MM.1S (cell line): Measurements from ENCODE around the gene C1orf50.
"Not testable (repeated sequence)": the region's sequence is repeated elsewhere in the genome, so short reads cannot be mapped to it uniquely, and the experiment has no call there.

Experiments
- DNase-seq: peaks from one replicate; pipeline ENCODE4 v3.0.0-alpha.2; 2015
- H2AFZ ChIP-seq: fragments of 300-600 bp; sonication (generic); 2 replicates; pipeline ENCODE4 v1.6.0; 2016; ENCODE audit warnings: antibody characterized with exemption, low read length
- H3F3A ChIP-seq: fragments of 300-600 bp; sonication (generic); 2 replicates; pipeline ENCODE4 v1.6.1; 2016; ENCODE audit warnings: mild to moderate bottlenecking, antibody characterized with exemption, low read length, moderate library complexity, mixed read lengths; ENCODE audit not compliant: insufficient read depth
- H3K27ac ChIP-seq: fragments of 300-600 bp; sonication (generic); 2 replicates; pipeline ENCODE4 v1.5.1; 2016; ENCODE audit warnings: mild to moderate bottlenecking, low read length
- H3K27me3 ChIP-seq: fragments of 300-600 bp; sonication (generic); replicated peaks from 2 replicates; pipeline ENCODE4 v1.6.0; 2016; ENCODE audit warnings: low read length; ENCODE audit not compliant: insufficient read depth
- H3K36me3 ChIP-seq: fragments of 300-600 bp; sonication (generic); replicated peaks from 2 replicates; pipeline ENCODE4 v1.6.1; 2016; ENCODE audit warnings: mild to moderate bottlenecking, low read length, mixed read lengths; ENCODE audit not compliant: insufficient read depth
- H3K4me1 ChIP-seq: fragments of 300-600 bp; sonication (generic); 2 replicates; pipeline ENCODE4 v1.6.1; 2016; ENCODE audit warnings: low read length, mixed read lengths
- H3K4me2 ChIP-seq: fragments of 300-600 bp; sonication (generic); 2 replicates; pipeline ENCODE4 v1.6.0; 2016; ENCODE audit warnings: low read depth, low read length
- H3K4me3 ChIP-seq: fragments of 300-600 bp; sonication (generic); 2 replicates; pipeline ENCODE4 v1.5.1; 2016; ENCODE audit warnings: low read length, mixed read lengths
- H3K79me2 ChIP-seq: fragments of 300-600 bp; sonication (generic); 2 replicates; pipeline ENCODE4 v1.6.1; 2016; ENCODE audit warnings: mixed run types, low read length, mixed read lengths
- H3K9ac ChIP-seq: fragments of 300-600 bp; sonication (generic); 2 replicates; pipeline ENCODE4 v1.6.1; 2016; ENCODE audit warnings: low read length, mixed read lengths
- H3K9me2 ChIP-seq: fragments of 300-600 bp; sonication (generic); replicated peaks from 2 replicates; pipeline ENCODE4 v1.6.1; 2016; ENCODE audit warnings: mild to moderate bottlenecking, low read length, mixed read lengths; ENCODE audit not compliant: insufficient read depth
- H3K9me3 ChIP-seq: fragments of 300-600 bp; sonication (generic); replicated peaks from 2 replicates; pipeline ENCODE4 v1.6.1; 2016; ENCODE audit warnings: mild to moderate bottlenecking, low read length, mixed read lengths; ENCODE audit not compliant: insufficient read depth
- H4K20me1 ChIP-seq: fragments of 300-600 bp; sonication (generic); 2 replicates; pipeline ENCODE4 v1.6.1; 2016; ENCODE audit warnings: mild to moderate bottlenecking, low read length, moderate library complexity, mixed read lengths; ENCODE audit not compliant: insufficient read depth
- CTCF ChIP-seq: fragments of 300-600 bp; sonication (generic); IDR thresholded peaks from 2 replicates; pipeline ENCODE4 v1.5.1; 2016; ENCODE audit warnings: antibody characterized with exemption, low read length, mixed read lengths
- EZH2 ChIP-seq: fragments of 300-600 bp; sonication (generic); optimal IDR thresholded peaks from 2 replicates; pipeline ENCODE3; 2017; ENCODE audit warnings: low read depth, mild to moderate bottlenecking, antibody characterized with exemption, low read length, mixed read lengths
- EZH2phosphoT487 ChIP-seq: fragments of 300-600 bp; sonication (generic); IDR thresholded peaks from 2 replicates; pipeline ENCODE4 v1.6.1; 2018; ENCODE audit warnings: antibody characterized with exemption, low read length

The C1orf50 gene

GRCh38 chr1:42723511-42723910 lies 43.5 kb upstream of the C1orf50 start:
- H3K9me2 ChIP-seq = no peaks in the 10 kb centered on the region
- H3K9me3 ChIP-seq = no peaks in the 10 kb centered on the region
- H4K20me1 ChIP-seq = no peaks in the 10 kb centered on the region
- H3K4me3 ChIP-seq = no peak overlapping the region
- H3K4me2 ChIP-seq = no peak overlapping the region
- no peaks in the 10 kb centered on the region for H3K36me3 ChIP-seq
- H3K27me3 ChIP-seq = no peaks in the 10 kb centered on the region
- H3K9ac ChIP-seq = no peak overlapping the region
- peaks cover 3% of the 10 kb centered on the region; the same call in 1 of the 2 replicates for H3F3A ChIP-seq
- no peaks in the 10 kb centered on the region for H3K79me2 ChIP-seq
- DNase-seq = no peak
- no peaks in the 10 kb centered on the region for H3K4me1 ChIP-seq
- no peak overlapping the region for H2AFZ ChIP-seq
- TF ChIP-seq EZH2phosphoT487 = no peak
- no peak for TF ChIP-seq EZH2
- TF ChIP-seq CTCF = no peak
- no peak overlapping the region for H3K27ac ChIP-seq

DNA sequence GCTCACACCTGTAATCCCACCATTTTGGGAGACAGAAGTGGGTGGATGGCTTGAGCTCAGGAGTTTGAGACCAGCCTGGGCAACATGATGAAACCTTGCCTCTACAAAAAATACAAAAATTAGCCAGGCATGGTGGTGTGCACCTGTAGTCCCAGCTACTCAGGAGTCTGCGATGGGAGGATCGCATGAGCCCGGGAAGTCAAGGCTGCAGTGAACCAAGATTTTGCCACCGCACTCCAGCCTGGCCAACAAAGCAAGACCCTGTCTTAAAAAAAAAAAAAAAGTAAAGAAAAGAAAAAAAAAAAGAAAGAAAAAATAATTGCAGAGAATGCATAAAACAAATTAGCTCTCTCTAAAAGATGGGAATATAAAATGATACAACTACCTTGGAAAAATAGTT lies 41.2 kb upstream of the C1orf50 start:
- not testable (repeated sequence) for H3K36me3 ChIP-seq, H3K27me3 ChIP-seq, H3K9me2 ChIP-seq, H3F3A ChIP-seq, H3K79me2 ChIP-seq, H4K20me1 ChIP-seq, H3K4me2 ChIP-seq, H3K4me1 ChIP-seq, DNase-seq, H2AFZ ChIP-seq, H3K4me3 ChIP-seq, H3K9ac ChIP-seq, H3K9me3 ChIP-seq, H3K27ac ChIP-seq

DNA sequence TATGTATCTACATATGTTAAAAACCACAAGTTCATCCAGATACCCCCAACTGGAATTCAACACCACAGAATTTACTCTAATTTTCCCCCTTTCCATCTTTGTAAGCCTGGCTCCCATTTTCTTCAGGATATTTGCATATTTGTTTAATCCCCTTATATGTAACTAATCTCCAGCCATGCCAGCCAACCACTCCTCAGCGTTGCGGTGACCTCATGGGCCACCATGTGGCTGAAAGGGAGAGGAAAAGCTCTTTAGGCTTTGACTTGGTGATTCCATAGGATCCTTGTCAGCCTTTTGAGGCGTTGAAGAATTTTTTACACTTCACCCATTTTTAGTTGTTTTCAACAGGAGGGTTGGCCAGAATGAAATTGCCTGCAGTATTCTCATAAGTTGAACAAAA lies 37.0 kb upstream of the C1orf50 start:
- TF ChIP-seq CTCF (no peak), EZH2 (no peak), EZH2phosphoT487 (no peak)
- no peaks in the 10 kb centered on the region for H4K20me1 ChIP-seq
- no peak overlapping the region for H3K4me2 ChIP-seq
- no peak overlapping the region for H3K4me3 ChIP-seq
- no peaks in the 10 kb centered on the region for H3K9me2 ChIP-seq
- H3K9ac ChIP-seq = no peak overlapping the region
- H3K9me3 ChIP-seq = no peaks in the 10 kb centered on the region
- no peaks in the 10 kb centered on the region for H3K36me3 ChIP-seq
- H3F3A ChIP-seq = no peaks in the 10 kb centered on the region
- no peaks in the 10 kb centered on the region for H3K27me3 ChIP-seq
- no peaks in the 10 kb centered on the region for H3K4me1 ChIP-seq
- no peak for DNase-seq
- no peak overlapping the region for H3K27ac ChIP-seq
- no peak overlapping the region for H2AFZ ChIP-seq
- H3K79me2 ChIP-seq = no peaks in the 10 kb centered on the region

DNA sequence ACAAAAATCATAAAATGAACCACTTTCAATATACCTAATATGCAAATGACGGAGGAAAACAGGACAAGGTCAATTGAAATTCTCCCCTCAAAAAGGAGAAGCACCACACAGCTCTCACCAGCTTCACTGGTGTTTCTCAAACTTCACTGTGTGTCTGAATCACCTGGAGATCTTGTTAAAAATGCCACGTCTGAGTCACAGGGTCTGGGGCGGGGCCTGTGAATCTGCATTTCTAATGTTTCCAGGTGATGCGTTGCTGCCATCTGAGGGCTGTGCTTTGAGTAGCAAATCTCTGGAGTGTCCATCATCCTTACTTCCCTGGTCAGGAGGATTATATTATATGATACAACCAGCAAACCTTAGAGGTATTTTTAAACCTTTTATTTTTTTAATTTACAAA lies 36.1 kb upstream of the C1orf50 start:
- H3K9me2 ChIP-seq = no peaks in the 10 kb centered on the region
- H3K9me3 ChIP-seq = no peaks in the 10 kb centered on the region
- H3K79me2 ChIP-seq = no peaks in the 10 kb centered on the region
- no peak overlapping the region for H3K27ac ChIP-seq
- no peak overlapping the region for H3K4me2 ChIP-seq
- H2AFZ ChIP-seq = no peak overlapping the region
- H3K4me1 ChIP-seq = no peaks in the 10 kb centered on the region
- no peak for DNase-seq
- no peak overlapping the region for H3K4me3 ChIP-seq
- H3K36me3 ChIP-seq = no peaks in the 10 kb centered on the region
- no peak for TF ChIP-seq EZH2
- no peak for TF ChIP-seq CTCF
- no peak for TF ChIP-seq EZH2phosphoT487
- H3F3A ChIP-seq = no peaks in the 10 kb centered on the region
- no peak overlapping the region for H3K9ac ChIP-seq
- H3K27me3 ChIP-seq = no peaks in the 10 kb centered on the region
- no peaks in the 10 kb centered on the region for H4K20me1 ChIP-seq
